GM12875 (cell line): ENCODE results near the gene RNF13.

Experiments used
- H3K4me3 ChIP-seq: one replicate; pipeline ENCODE4 v1.5.1; 2011; ENCODE audit warnings: low read depth, low read length, control low read depth
- TF ChIP-seq, protein P1 (sequence below): IDR thresholded peaks from 2 replicates; pipeline ENCODE4 v1.5.1; 2011; ENCODE audit warnings: low read depth, mild to moderate bottlenecking, control low read depth, inconsistent platforms, low read length, moderate library complexity, borderline replicate concordance; ENCODE audit not compliant: insufficient read depth

RNF13 gene

GRCh38 chr3:149989307-149989706 is 176.3 kb downstream of the RNF13 start:
- TF ChIP-seq, protein P1, sequence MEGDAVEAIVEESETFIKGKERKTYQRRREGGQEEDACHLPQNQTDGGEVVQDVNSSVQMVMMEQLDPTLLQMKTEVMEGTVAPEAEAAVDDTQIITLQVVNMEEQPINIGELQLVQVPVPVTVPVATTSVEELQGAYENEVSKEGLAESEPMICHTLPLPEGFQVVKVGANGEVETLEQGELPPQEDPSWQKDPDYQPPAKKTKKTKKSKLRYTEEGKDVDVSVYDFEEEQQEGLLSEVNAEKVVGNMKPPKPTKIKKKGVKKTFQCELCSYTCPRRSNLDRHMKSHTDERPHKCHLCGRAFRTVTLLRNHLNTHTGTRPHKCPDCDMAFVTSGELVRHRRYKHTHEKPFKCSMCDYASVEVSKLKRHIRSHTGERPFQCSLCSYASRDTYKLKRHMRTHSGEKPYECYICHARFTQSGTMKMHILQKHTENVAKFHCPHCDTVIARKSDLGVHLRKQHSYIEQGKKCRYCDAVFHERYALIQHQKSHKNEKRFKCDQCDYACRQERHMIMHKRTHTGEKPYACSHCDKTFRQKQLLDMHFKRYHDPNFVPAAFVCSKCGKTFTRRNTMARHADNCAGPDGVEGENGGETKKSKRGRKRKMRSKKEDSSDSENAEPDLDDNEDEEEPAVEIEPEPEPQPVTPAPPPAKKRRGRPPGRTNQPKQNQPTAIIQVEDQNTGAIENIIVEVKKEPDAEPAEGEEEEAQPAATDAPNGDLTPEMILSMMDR: no peak
- H3K4me3 ChIP-seq: no peak overlapping the region

GRCh38 chr3:149990423-149990948 is 177.5 kb downstream of the RNF13 start:
- H3K4me3 ChIP-seq: no peak overlapping the region
- TF ChIP-seq, protein P1: no peak

DNA sequence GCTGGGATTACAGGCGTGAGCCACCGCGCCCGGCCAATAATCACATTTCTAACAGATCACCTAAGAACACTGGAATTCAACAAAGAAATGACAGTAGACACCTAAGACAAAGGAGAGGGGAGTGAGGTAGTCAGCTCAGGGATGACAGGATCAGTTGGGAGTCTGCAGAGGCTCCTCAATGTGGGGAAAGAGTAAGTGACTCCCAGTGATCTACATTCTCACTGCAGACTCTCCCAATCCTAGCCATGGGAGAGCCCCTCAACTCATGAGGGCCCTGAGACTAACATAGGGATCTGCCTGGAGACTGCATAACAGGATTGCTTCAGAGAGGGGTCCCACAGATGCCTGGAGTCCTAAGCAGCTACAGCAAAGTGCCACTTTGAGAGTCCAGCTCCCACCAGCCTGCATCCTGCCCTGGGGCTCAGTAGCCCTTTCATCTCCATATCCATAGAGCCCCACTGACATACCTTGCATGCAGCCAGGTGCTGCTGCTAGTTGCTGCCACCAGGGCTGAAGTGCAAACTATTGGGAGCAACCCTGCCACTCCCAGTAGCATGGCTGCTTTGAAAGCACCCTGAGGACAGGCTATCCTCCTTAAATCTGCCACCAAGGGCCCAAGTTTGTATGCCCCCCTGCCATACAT is 179.5 kb downstream of the RNF13 start:
- TF ChIP-seq, protein P1: no peak
- no peak overlapping the region for H3K4me3 ChIP-seq

DNA sequence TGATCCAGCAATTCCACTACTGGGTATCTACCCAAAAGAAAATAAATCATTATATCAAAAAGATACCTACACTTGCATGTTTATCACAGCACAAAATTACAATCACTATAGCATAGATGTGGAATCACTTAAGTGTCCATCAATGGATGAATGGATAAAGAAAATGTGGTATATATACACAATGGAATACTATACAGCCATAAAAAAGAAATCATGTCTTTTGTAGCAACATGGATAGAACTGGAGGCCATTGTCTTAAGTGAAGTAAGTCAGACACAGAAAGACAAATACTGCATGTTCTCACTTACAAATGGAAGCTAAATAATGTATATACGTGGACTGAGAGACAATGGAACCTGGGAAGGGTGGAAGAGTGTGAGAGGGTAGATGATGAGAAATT is 185.9 kb downstream of the RNF13 start:
- TF ChIP-seq, protein P1: no peak
- H3K4me3 ChIP-seq: no peak overlapping the region

DNA sequence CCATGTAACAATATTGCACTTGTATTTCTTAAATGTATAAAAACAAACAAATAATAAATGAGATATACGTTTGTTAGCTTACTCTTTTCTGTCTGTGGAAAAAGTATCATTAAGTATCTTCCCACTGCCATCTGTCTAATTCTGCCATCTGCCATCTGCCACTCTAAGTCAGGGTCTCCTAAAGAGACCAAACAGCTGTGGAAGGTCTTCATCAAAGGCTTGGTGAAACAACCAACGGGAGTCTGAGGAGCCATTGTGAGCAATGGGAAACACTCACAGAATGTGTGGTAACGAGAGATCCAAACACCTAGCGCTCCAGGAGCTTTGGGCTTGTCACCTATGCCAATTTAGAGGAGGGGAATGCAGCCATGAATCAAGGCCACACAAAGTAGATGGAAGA is 186.4 kb downstream of the RNF13 start:
- H3K4me3 ChIP-seq: no peak overlapping the region
- TF ChIP-seq, protein P1: no peak

DNA sequence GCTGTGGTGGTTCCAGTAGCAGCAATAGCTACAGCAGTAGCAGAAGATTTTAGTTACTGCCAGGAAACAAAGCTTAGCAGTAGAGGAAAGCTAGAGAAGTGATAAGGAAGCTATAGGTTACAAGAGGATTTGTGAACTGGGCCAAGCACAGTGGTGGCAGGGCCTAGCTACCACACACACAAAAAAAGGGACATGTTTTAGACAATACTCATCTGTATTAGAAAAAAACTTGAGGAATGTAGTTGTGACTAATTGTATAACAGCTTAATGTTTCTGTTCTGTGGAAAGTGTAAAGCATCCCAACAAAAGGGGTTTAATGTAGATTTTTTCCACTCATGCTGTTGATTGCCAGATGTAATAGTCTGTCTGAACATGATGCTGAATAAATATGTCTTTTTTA is 187.6 kb downstream of the RNF13 start:
- TF ChIP-seq, protein P1: no peak

GRCh38 chr3:150005243-150006112 is 192.5 kb downstream of the RNF13 start:
- H3K4me3 ChIP-seq: no peak overlapping the region
- TF ChIP-seq, protein P1: no peak

More for the DNA sequence above, 187.6 kb downstream of the RNF13 start:
- H3K4me3 ChIP-seq: no peak overlapping the region
